ENCODE measurements around the gene MMEL1.

DNA sequence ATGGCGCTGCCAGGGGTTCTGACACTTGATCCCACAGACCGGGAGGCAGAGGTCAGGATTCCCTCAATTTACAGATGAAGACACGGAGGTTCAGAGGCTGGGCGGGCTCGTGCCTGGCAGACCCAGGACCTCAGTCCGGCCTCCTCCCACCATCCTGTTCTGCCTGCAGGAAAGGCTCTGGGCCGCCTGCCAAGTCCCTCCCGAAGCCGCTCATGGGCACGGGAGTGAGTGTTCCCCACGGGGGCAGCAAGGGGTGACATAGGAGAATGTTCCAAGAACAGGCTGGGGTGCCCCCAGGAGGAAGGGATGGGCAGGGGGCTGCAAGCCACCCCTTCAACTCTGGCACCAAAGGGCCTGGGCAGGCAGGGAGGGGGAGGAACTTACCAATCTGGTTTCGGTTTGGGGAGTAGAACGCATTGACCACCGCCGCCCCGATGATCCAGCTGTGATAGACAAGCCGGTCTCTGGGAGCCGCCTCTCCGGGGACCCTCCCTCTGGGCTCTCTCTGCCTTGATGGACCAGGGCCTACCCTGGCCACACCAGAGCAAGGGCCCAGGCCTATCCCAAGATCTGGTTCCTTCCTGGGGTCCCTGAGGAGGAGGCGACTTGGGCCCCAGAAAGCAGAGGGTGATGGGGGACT, 38.7 kb downstream of the MMEL1 start:
- TF ChIP-seq, protein P1, sequence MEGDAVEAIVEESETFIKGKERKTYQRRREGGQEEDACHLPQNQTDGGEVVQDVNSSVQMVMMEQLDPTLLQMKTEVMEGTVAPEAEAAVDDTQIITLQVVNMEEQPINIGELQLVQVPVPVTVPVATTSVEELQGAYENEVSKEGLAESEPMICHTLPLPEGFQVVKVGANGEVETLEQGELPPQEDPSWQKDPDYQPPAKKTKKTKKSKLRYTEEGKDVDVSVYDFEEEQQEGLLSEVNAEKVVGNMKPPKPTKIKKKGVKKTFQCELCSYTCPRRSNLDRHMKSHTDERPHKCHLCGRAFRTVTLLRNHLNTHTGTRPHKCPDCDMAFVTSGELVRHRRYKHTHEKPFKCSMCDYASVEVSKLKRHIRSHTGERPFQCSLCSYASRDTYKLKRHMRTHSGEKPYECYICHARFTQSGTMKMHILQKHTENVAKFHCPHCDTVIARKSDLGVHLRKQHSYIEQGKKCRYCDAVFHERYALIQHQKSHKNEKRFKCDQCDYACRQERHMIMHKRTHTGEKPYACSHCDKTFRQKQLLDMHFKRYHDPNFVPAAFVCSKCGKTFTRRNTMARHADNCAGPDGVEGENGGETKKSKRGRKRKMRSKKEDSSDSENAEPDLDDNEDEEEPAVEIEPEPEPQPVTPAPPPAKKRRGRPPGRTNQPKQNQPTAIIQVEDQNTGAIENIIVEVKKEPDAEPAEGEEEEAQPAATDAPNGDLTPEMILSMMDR (IDR thresholded peaks at IDR 0.05): no peak
- TF ChIP-seq POLR2AphosphoS5 (IDR thresholded peaks at IDR 0.05; ENCODE audit: low read depth, low read length): no peak

Data from Panc1 (cell line).